Fibroblast of lung (primary cell): Measurements from ENCODE around the gene ADGRL2. TPM values are rescaled to one million over a fixed set of nuclear protein-coding genes. Genes with fewer than 3 reads are reported as not detected.

Experiments
- DNase-seq, 2 donors: peaks; one replicate each; pipeline versions ENCODE4 v3.0.0 to v3.0.0-alpha.2; 2010; ENCODE audit warnings: low read depth in 2 of 2
- H2AFZ ChIP-seq: 2 replicates; pipeline ENCODE4 v1.5.1; 2012; ENCODE audit warnings: low read length, control low read depth, inconsistent platforms
- H3K27ac ChIP-seq: 2 replicates; pipeline ENCODE4 v1.5.1; 2011; ENCODE audit warnings: low read length, control low read depth; ENCODE audit not compliant: insufficient read depth
- H3K27me3 ChIP-seq: 2 replicates; pipeline ENCODE4 v1.5.1; 2011; ENCODE audit warnings: mild to moderate bottlenecking, low read length; ENCODE audit not compliant: control insufficient read depth, insufficient read depth
- H3K36me3 ChIP-seq: 2 replicates; pipeline ENCODE4 v1.5.1; 2011; ENCODE audit warnings: low read length; ENCODE audit not compliant: control insufficient read depth, insufficient read depth
- H3K4me1 ChIP-seq: 2 replicates; pipeline ENCODE4 v1.5.1; 2011; ENCODE audit warnings: low read length; ENCODE audit not compliant: control insufficient read depth, insufficient read depth; ENCODE audit errors: extremely low read depth
- H3K4me2 ChIP-seq: 2 replicates; pipeline ENCODE4 v1.5.1; 2011; ENCODE audit warnings: low read length, control low read depth; ENCODE audit not compliant: insufficient read depth; ENCODE audit errors: extremely low read depth
- H3K4me3 ChIP-seq, 4 experiments: fragments of 200-600 bp in 1 of 4; sonication (generic) in 1 of 4; replicated peaks in 1 of 4; 2 replicates each; pipeline ENCODE4 v1.5.1; 2011 to 2016; ENCODE audit warnings: low read length in 4 of 4, low read depth in 3 of 4, mild to moderate bottlenecking in 3 of 4, control low read depth in 2 of 4, inconsistent platforms in 1 of 4, mixed read lengths in 1 of 4; ENCODE audit not compliant: insufficient read depth in 1 of 4; ENCODE audit errors: control extremely low read depth in 1 of 4
- H3K79me2 ChIP-seq: 2 replicates; pipeline ENCODE4 v1.5.1; 2012; ENCODE audit warnings: mild to moderate bottlenecking, low read length, inconsistent platforms; ENCODE audit not compliant: control insufficient read depth, insufficient read depth
- H3K9ac ChIP-seq: 2 replicates; pipeline ENCODE4 v1.5.1; 2011; ENCODE audit warnings: mild to moderate bottlenecking, low read length, control low read depth; ENCODE audit not compliant: insufficient read depth
- H3K9me3 ChIP-seq: 2 replicates; pipeline ENCODE4 v1.5.1; 2012; ENCODE audit warnings: low read depth, low read length; ENCODE audit not compliant: control insufficient read depth, insufficient read depth
- H4K20me1 ChIP-seq: 2 replicates; pipeline ENCODE4 v1.5.1; 2011; ENCODE audit warnings: low read length; ENCODE audit not compliant: control insufficient read depth, insufficient read depth; ENCODE audit errors: extremely low read depth
- EZH2 ChIP-seq: IDR thresholded peaks from 2 replicates; pipeline ENCODE4 v1.5.1; 2012; ENCODE audit warnings: low read length, control low read depth, mild to moderate bottlenecking; ENCODE audit errors: missing control alignments
- polyA plus RNA-seq, 2 donors: library from polyadenylated mRNA; depleted of rRNA in 1 of 2; stranded (reverse) in 1 of 2; unstranded in 1 of 2; fragments of >200 nt; gene quantifications; 2 replicates each; pipeline ENCODE4 v1.2.1, GENCODE V29; 2011 to 2012; ENCODE audit warnings: missing spikeins in 1 of 2
- total RNA-seq: library from RNA; depleted of rRNA; stranded (reverse); fragments of >200 nt; gene quantifications from 2 replicates; pipeline ENCODE4 v1.2.1, GENCODE V29; 2014
- TF ChIP-seq, protein P1 (sequence below), 2 donors: IDR thresholded peaks in 1 of 2; conservative IDR thresholded peaks in 1 of 2; 1 replicate in 1 of 2; 2 replicates in 1 of 2; pipeline ENCODE4 v1.5.1; 2011 to 2012; ENCODE audit warnings: low read length in 2 of 2, control low read depth in 1 of 2, inconsistent platforms in 1 of 2, low read depth in 1 of 2, mild to moderate bottlenecking in 1 of 2

ADGRL2 gene
- total and polyA plus RNA-seq, 2 donors (not counting 1 experiment from before 2014, with no cell fraction given) = 74.1 to 196 TPM

DNA sequence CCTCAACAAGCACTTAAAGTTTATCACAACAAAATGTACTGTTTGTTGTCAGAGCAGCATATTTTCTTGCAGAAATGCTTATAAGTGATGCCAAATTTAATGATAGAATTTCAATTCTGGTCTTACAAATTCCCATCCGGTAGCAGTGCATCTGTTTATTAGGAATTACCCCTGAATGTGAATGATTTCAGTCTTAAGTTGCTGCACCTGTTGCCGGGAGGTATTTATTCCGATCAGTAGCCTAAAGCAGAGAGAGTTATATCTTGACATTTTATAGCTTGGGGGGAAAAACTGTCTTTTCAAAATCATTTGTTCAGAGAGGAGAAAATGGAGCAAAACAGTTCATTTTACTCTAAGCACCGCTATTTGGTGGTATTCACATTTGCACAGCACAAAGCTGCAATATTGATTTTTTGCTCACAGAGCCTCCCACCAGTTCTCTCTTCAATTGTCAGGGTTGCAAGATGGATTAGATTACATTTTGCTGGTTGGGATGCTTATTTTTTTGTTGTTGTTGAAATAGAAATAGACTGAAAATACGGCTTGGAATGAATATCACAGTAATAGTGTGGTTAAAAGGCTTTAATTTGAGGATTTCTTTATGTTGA lies 98.6 kb downstream of the ADGRL2 start:
- Histone ChIP-seq H3K27me3 (no peaks in the 10 kb centered on the region), H3K4me3 (no peak overlapping the region), H4K20me1 (no peaks in the 10 kb centered on the region), H3K36me3 (no peaks in the 10 kb centered on the region), H3K79me2 (peaks cover 7% of the 10 kb centered on the region), H3K9ac (no peak overlapping the region), H2AFZ (no peak overlapping the region), H3K27ac (no peak overlapping the region), H3K9me3 (no peaks in the 10 kb centered on the region), H3K4me2 (no peak overlapping the region), H3K4me1 (no peaks in the 10 kb centered on the region)
- DNase-seq = no peak
- no peak for TF ChIP-seq EZH2
- TF ChIP-seq, protein P1, sequence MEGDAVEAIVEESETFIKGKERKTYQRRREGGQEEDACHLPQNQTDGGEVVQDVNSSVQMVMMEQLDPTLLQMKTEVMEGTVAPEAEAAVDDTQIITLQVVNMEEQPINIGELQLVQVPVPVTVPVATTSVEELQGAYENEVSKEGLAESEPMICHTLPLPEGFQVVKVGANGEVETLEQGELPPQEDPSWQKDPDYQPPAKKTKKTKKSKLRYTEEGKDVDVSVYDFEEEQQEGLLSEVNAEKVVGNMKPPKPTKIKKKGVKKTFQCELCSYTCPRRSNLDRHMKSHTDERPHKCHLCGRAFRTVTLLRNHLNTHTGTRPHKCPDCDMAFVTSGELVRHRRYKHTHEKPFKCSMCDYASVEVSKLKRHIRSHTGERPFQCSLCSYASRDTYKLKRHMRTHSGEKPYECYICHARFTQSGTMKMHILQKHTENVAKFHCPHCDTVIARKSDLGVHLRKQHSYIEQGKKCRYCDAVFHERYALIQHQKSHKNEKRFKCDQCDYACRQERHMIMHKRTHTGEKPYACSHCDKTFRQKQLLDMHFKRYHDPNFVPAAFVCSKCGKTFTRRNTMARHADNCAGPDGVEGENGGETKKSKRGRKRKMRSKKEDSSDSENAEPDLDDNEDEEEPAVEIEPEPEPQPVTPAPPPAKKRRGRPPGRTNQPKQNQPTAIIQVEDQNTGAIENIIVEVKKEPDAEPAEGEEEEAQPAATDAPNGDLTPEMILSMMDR (conservative IDR thresholded peaks at IDR 0.05 in 1 of 2, IDR thresholded peaks at IDR 0.05 in 1 of 2; ENCODE audit: low read depth in 1 of 2, low read length in 2 of 2) = no peak

DNA sequence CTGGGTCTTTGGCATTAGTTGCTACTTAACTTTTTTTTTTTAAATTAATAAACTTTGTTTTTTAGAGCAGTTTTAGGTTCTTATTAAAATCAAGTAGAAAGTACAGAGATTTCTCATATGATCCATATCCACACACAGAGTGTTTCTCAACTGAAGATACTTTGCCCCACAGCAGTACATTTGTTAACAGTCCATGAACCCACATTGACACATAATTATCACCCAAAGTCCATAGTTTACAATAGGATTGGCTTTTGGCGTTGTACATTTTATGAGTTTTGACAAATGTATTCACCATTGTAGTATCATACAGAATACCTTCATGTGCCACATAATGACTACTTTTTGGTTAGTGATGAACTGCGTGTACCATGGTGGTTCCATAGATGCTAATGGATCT lies 106.8 kb downstream of the ADGRL2 start:
- Histone ChIP-seq H4K20me1 (no peaks in the 10 kb centered on the region), H3K79me2 (peaks cover 5% of the 10 kb centered on the region), H3K9me3 (no peaks in the 10 kb centered on the region), H3K36me3 (no peaks in the 10 kb centered on the region), H3K9ac (no peak overlapping the region), H3K4me1 (no peaks in the 10 kb centered on the region), H3K4me3 (no peak overlapping the region), H3K27ac (no peak overlapping the region), H2AFZ (no peak overlapping the region), H3K27me3 (no peaks in the 10 kb centered on the region), H3K4me2 (no peak overlapping the region)
- TF ChIP-seq EZH2 = no peak
- TF ChIP-seq, protein P1 (conservative IDR thresholded peaks at IDR 0.05 in 1 of 2, IDR thresholded peaks at IDR 0.05 in 1 of 2; ENCODE audit: low read depth in 1 of 2, low read length in 2 of 2) = no peak
- no peak for DNase-seq

DNA sequence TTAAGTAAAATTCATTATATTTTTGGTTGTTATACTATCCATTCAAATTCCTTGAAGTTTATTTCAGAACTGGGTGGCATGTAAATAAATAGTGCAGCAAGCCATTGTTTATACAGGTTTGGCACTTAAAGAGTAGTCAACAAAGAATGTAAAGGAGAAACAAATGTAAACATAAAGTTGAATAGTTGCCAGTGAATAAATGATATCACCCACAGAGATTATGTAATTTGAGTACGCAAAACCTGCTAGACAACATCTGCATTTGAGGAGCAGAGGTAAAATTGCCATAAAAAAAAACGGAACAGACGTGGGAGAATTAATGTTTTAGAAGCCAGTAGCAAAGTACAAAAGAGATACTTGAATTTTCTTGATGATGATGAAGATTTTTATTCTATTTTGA lies 111.6 kb downstream of the ADGRL2 start:
- TF ChIP-seq EZH2 = no peak
- TF ChIP-seq, protein P1 (conservative IDR thresholded peaks at IDR 0.05 in 1 of 2, IDR thresholded peaks at IDR 0.05 in 1 of 2; ENCODE audit: low read depth in 1 of 2, low read length in 2 of 2) = no peak
- no peaks in the 10 kb centered on the region for H3K9me3 ChIP-seq
- H3K4me1 ChIP-seq = no peaks in the 10 kb centered on the region
- no peaks in the 10 kb centered on the region for H4K20me1 ChIP-seq
- DNase-seq = no peak
- H3K27me3 ChIP-seq = no peaks in the 10 kb centered on the region
- peaks cover 3% of the 10 kb centered on the region for H3K79me2 ChIP-seq
- no peak overlapping the region for H3K4me3 ChIP-seq
- H2AFZ ChIP-seq = no peak overlapping the region
- H3K36me3 ChIP-seq = no peaks in the 10 kb centered on the region
- no peak overlapping the region for H3K27ac ChIP-seq
- no peak overlapping the region for H3K4me2 ChIP-seq
- H3K9ac ChIP-seq = no peak overlapping the region
